K562 (cell line): Measurements from ENCODE around the gene METTL15. TPM values are rescaled to one million over a fixed set of nuclear protein-coding genes. Genes with fewer than 3 reads are reported as not detected.
A peak's percentile ranks its signal among the peaks of the same experiment; 100 is the strongest.

Experiments
- FOXA1 ChIP-seq: fragments of 450-650 bp; IDR thresholded peaks from 2 replicates; pipeline ENCODE4 v1.6.1; 2016; ENCODE audit warnings: mild to moderate bottlenecking, borderline replicate concordance
- GTF2A2 ChIP-seq: IDR thresholded peaks from 2 replicates; pipeline ENCODE4 v1.6.1; 2016; ENCODE audit warnings: mild to moderate bottlenecking, missing genetic modification characterization, missing compliant biosample characterization
- KLF13 ChIP-seq: fragments of 450-650 bp; IDR thresholded peaks from 2 replicates; pipeline ENCODE4 v1.6.1; 2016; ENCODE audit warnings: missing genetic modification characterization, low read depth, mild to moderate bottlenecking, missing compliant biosample characterization, moderate library complexity, borderline replicate concordance
- MTF1 ChIP-seq: fragments of 250-450 bp; sonication (Bioruptor Pico); IDR thresholded peaks from 2 replicates; pipeline ENCODE4 v1.9.0; 2021; ENCODE audit warnings: moderate library complexity, mild to moderate bottlenecking, inconsistent platforms, borderline replicate concordance
- SAFB2 ChIP-seq: fragments of 200-400 bp; formaldehyde crosslinking; IDR thresholded peaks from 2 replicates; pipeline ENCODE4 v1.6.1; 2018; ENCODE audit warnings: borderline replicate concordance, low read length, low read depth, moderate library complexity; ENCODE audit not compliant: severe bottlenecking
- SMARCE1 ChIP-seq: fragments of 450-650 bp; IDR thresholded peaks from 2 replicates; pipeline ENCODE4 v1.7.1; 2016; ENCODE audit warnings: mild to moderate bottlenecking
- SP1 ChIP-seq: sonication (generic); formaldehyde crosslinking; IDR thresholded peaks from 2 replicates; pipeline ENCODE4 v1.8.1; 2022; ENCODE audit warnings: mild to moderate bottlenecking, missing genetic modification reagents
- STAT5B ChIP-seq: fragments of 250-450 bp; sonication (Bioruptor Pico); IDR thresholded peaks from 2 replicates; pipeline ENCODE4 v1.8.0; 2021; ENCODE audit warnings: mild to moderate bottlenecking, inconsistent platforms
- U2AF2 ChIP-seq: fragments of 200-400 bp; formaldehyde crosslinking; optimal IDR thresholded peaks from 2 replicates; pipeline ENCODE3; 2017; ENCODE audit warnings: low read depth, mild to moderate bottlenecking, low read length
- ZFP30 ChIP-seq: fragments of 250-450 bp; sonication (Bioruptor Pico); IDR thresholded peaks from 2 replicates; pipeline ENCODE4 v1.8.0; 2022; ENCODE audit warnings: moderate library complexity, mild to moderate bottlenecking, inconsistent platforms, borderline replicate concordance
- ZFPM2 ChIP-seq: fragments of 250-450 bp; sonication (Bioruptor Pico); IDR thresholded peaks from 2 replicates; pipeline ENCODE4 v1.5.1; 2022; ENCODE audit warnings: mild to moderate bottlenecking
- ZNF717 ChIP-seq: fragments of 250-450 bp; sonication (Bioruptor Pico); IDR thresholded peaks from 2 replicates; pipeline ENCODE4 v1.5.0; 2021
- ZNF76 ChIP-seq: fragments of 250-450 bp; sonication (Bioruptor Pico); IDR thresholded peaks from 2 replicates; pipeline ENCODE4 v1.4.0; 2020; ENCODE audit warnings: mild to moderate bottlenecking, moderate library complexity, borderline replicate concordance
- polyA plus RNA-seq, 8 experiments: library from polyadenylated mRNA; depleted of rRNA in 4 of 8; stranded (reverse) in 5 of 8; unstranded in 3 of 8; fragments of >200 nt; fragmentation: Nextera tagmentation in 2 of 8; fragmentation: Illumina TruSeq in 1 of 8; extraction: Ambion mirVana in 2 of 8; extraction: Trizol in 1 of 8; gene quantifications; 2 replicates each; pipeline versions ENCODE4 v1.2.1 to v1.2.3, GENCODE V29; 2011 to 2014; ENCODE audit warnings: inconsistent platforms in 1 of 8, missing spikeins in 1 of 8
- total RNA-seq, 7 experiments: library from RNA; depleted of rRNA in 6 of 7; stranded (reverse); fragments of >200 nt in 6 of 7; fragmentation: Illumina TruSeq in 2 of 7; extraction: Trizol in 2 of 7; gene quantifications; 2 replicates each; pipeline versions ENCODE4 v1.2.1 to v1.2.3, GENCODE V29; 2011 to 2021; ENCODE audit warnings: low replicate concordance in 1 of 7
- TF ChIP-seq, protein P1 (sequence below): fragments of 450-650 bp; IDR thresholded peaks from 2 replicates; pipeline ENCODE4 v1.6.1; 2016; ENCODE audit warnings: low read depth
- TF ChIP-seq, protein P2 (sequence below): fragments of 450-650 bp; formaldehyde crosslinking; IDR thresholded peaks from 2 replicates; pipeline ENCODE4 v1.4.0; 2020; ENCODE audit warnings: mild to moderate bottlenecking
- TF ChIP-seq, protein P3 (sequence below): sonication (generic); formaldehyde crosslinking; IDR thresholded peaks from 2 replicates; pipeline ENCODE4 v1.8.1; 2023; ENCODE audit warnings: mild to moderate bottlenecking, missing genetic modification reagents
- TF ChIP-seq, protein P4 (sequence below): sonication (generic); formaldehyde crosslinking; IDR thresholded peaks from 2 replicates; pipeline ENCODE4 v1.9.0; 2022; ENCODE audit warnings: mild to moderate bottlenecking, missing genetic modification reagents

METTL15 gene
- total and polyA plus RNA-seq, 9 of the 15 experiments (the other 6 are each of a cell fraction or from before 2014, with no cell fraction given) = 10.7 to 21.7 (median 15.9) TPM

DNA sequence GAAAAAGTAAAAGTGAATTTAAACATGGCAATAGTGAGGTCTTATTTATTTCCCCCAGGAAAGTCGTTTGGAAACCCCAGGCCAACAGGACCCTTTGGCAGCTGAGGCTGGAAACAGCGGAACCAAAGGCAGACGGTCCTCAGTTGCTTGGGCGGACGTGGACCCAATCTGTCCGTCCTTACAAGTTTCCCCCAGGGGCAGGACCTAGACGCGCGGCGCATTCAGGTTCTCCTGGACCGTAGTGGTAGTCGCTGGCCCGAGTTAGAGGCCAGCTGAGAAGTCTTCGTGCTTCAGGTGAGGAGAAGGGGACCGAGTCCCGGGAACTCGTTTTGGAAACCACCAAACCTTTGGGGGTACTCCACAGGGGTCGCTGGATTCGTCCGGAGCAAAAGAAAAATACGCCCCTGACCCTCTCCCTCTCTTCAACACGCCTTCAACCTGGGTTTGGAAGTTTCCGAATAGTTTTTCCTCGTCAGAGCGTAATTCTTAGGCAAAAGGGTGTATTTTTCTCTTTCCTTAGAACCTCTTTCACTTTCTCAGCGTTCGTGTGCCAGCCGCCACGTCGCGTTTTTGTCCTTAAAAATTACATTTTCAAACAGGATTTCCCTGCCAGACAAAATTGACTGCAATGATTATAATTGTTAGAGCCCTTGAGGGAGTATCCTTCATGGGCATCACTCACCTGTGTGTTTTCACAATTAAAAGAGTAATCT lies 2.1 kb downstream of the METTL15 start (continued):
- TF ChIP-seq, protein P1, sequence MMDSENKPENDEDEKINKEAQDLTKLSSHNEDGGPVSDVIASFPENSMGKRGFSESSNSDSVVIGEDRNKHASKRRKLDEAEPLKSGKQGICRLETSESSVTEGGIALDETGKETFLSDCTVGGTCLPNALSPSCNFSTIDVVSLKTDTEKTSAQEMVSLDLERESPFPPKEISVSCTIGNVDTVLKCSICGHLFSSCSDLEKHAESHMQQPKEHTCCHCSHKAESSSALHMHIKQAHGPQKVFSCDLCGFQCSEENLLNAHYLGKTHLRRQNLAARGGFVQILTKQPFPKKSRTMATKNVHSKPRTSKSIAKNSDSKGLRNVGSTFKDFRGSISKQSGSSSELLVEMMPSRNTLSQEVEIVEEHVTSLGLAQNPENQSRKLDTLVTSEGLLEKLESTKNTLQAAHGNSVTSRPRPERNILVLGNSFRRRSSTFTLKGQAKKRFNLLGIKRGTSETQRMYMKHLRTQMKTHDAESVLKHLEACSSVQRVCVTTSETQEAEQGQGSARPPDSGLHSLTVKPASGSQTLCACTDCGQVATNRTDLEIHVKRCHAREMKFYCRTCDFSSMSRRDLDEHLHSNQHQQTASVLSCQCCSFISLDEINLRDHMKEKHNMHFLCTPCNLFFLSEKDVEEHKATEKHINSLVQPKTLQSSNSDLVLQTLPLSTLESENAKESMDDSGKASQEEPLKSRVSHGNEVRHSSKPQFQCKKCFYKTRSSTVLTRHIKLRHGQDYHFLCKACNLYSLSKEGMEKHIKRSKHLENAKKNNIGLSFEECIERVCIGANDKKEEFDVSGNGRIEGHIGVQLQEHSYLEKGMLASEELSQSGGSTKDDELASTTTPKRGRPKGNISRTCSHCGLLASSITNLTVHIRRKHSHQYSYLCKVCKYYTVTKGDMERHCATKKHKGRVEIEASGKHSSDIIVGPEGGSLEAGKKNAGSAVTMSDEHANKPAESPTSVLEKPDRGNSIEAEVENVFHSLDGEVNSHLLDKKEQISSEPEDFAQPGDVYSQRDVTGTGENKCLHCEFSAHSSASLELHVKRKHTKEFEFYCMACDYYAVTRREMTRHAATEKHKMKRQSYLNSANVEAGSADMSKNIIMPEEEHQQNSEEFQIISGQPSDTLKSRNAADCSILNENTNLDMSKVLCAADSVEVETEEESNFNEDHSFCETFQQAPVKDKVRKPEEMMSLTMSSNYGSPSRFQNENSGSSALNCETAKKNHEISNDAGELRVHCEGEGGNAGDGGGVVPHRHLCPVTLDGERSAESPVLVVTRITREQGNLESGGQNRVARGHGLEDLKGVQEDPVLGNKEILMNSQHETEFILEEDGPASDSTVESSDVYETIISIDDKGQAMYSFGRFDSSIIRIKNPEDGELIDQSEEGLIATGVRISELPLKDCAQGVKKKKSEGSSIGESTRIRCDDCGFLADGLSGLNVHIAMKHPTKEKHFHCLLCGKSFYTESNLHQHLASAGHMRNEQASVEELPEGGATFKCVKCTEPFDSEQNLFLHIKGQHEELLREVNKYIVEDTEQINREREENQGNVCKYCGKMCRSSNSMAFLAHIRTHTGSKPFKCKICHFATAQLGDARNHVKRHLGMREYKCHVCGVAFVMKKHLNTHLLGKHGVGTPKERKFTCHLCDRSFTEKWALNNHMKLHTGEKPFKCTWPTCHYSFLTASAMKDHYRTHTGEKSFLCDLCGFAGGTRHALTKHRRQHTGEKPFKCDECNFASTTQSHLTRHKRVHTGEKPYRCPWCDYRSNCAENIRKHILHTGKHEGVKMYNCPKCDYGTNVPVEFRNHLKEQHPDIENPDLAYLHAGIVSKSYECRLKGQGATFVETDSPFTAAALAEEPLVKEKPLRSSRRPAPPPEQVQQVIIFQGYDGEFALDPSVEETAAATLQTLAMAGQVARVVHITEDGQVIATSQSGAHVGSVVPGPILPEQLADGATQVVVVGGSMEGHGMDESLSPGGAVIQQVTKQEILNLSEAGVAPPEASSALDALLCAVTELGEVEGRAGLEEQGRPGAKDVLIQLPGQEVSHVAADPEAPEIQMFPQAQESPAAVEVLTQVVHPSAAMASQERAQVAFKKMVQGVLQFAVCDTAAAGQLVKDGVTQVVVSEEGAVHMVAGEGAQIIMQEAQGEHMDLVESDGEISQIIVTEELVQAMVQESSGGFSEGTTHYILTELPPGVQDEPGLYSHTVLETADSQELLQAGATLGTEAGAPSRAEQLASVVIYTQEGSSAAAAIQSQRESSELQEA = no peak
- TF ChIP-seq ZNF76 (CRISPR knock-in tag) (no peak), SAFB2 (no peak), GTF2A2 (tag) (peak; percentile 70; the same call in 1 of the 2 replicates), U2AF2 (no peak), FOXA1 (no peak), MTF1 (CRISPR knock-in tag) (no peak), SMARCE1 (no peak), ZFPM2 (CRISPR knock-in tag) (no peak), STAT5B (CRISPR knock-in tag) (no peak), ZFP30 (CRISPR knock-in tag) (no peak), KLF13 (tag) (peak; percentile 45; the same call in 1 of the 2 replicates), SP1 (CRISPR knock-in tag) (peak; percentile 53; the same call in 1 of the 2 replicates), ZNF717 (CRISPR knock-in tag) (no peak)
- TF ChIP-seq, protein P2, sequence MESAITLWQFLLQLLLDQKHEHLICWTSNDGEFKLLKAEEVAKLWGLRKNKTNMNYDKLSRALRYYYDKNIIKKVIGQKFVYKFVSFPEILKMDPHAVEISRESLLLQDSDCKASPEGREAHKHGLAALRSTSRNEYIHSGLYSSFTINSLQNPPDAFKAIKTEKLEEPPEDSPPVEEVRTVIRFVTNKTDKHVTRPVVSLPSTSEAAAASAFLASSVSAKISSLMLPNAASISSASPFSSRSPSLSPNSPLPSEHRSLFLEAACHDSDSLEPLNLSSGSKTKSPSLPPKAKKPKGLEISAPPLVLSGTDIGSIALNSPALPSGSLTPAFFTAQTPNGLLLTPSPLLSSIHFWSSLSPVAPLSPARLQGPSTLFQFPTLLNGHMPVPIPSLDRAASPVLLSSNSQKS = no peak
- TF ChIP-seq, protein P3, sequence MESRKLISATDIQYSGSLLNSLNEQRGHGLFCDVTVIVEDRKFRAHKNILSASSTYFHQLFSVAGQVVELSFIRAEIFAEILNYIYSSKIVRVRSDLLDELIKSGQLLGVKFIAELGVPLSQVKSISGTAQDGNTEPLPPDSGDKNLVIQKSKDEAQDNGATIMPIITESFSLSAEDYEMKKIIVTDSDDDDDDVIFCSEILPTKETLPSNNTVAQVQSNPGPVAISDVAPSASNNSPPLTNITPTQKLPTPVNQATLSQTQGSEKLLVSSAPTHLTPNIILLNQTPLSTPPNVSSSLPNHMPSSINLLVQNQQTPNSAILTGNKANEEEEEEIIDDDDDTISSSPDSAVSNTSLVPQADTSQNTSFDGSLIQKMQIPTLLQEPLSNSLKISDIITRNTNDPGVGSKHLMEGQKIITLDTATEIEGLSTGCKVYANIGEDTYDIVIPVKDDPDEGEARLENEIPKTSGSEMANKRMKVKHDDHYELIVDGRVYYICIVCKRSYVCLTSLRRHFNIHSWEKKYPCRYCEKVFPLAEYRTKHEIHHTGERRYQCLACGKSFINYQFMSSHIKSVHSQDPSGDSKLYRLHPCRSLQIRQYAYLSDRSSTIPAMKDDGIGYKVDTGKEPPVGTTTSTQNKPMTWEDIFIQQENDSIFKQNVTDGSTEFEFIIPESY (CRISPR knock-in tag) = no peak
- TF ChIP-seq, protein P4, sequence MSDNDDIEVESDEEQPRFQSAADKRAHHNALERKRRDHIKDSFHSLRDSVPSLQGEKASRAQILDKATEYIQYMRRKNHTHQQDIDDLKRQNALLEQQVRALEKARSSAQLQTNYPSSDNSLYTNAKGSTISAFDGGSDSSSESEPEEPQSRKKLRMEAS (CRISPR knock-in tag) = no peak
